ENCODE results near the gene CDH13.

CDH13 gene

GRCh38 chr16:83021045-83021444, 394.3 kb downstream of the CDH13 start:
- Histone ChIP-seq H3K4ac (ENCODE audit: low read depth in 1 of 2, low read length in 2 of 2) (no peak overlapping the region), H2AK5ac (ENCODE audit: low read length, severe bottlenecking) (no peak overlapping the region), H3K79me1 (replicated peaks; ENCODE audit: low read length, poor library complexity, severe bottlenecking) (peaks cover 1% of the 10 kb centered on the region), H2BK15ac (ENCODE audit: low read depth, poor library complexity, severe bottlenecking) (no peak overlapping the region), H3K9ac (ENCODE audit: low read length) (no peak overlapping the region), H3K4me3 (ENCODE audit: insufficient read depth in 1 of 2, low read depth in 1 of 2, low read length in 2 of 2) (no peak overlapping the region), H3K4me1 (ENCODE audit: control insufficient read depth, insufficient read depth, low read depth, low read length) (no peaks in the 10 kb centered on the region), H2AFZ (ENCODE audit: low read depth, low read length) (no peak overlapping the region), H2BK12ac (ENCODE audit: low read length in 2 of 2) (no peak overlapping the region), H3K14ac (ENCODE audit: low read length in 2 of 2) (no peak overlapping the region), H4K91ac (ENCODE audit: low read length) (no peak overlapping the region), H4K8ac (ENCODE audit: low read length) (no peak overlapping the region), H3K27me3 (ENCODE audit: control insufficient read depth in 1 of 2, insufficient read depth in 1 of 2, low read length in 2 of 2) (no peaks in the 10 kb centered on the region), H3K18ac (ENCODE audit: low read depth in 1 of 2, low read length in 2 of 2) (no peak overlapping the region), H3K36me3 (ENCODE audit: control insufficient read depth in 1 of 2, insufficient read depth in 2 of 2, low read depth in 1 of 2, low read length in 2 of 2) (no peaks in the 10 kb centered on the region), H2BK120ac (ENCODE audit: low read depth, low read length) (no peak overlapping the region), H3K23ac (ENCODE audit: low read length in 2 of 2) (no peak overlapping the region), H3K27ac (ENCODE audit: low read length, poor library complexity, severe bottlenecking) (no peak overlapping the region), H3K4me2 (ENCODE audit: low read length, poor library complexity, severe bottlenecking) (no peak overlapping the region), H3K9me3 (ENCODE audit: control insufficient read depth, low read length) (no peaks in the 10 kb centered on the region), H2BK5ac (ENCODE audit: low read depth, low read length, poor library complexity, severe bottlenecking) (no peak overlapping the region)
- DNase-seq, result no peak
- 95% methylated on average over 4 of the region's 6 CpGs for WGBS

DNA sequence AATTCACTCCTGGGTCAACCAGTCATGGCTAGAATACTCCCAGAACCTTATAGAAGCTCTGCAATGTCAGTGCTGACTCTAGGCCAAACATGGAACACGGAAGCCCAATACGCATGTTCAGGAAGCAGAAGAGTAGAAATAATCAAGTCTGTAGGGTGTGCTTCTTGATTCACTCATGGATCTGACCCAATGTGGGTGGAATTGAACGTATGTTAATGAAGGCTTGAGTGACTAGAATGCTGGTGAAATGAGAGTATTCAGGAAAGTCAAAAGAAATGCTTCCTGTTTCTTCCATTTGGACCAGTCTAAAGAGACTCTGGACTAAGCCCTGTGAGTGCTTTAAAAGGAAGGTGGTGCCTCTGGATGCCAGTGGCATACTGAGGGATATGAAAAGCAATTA, 395.0 kb downstream of the CDH13 start:
- 94% methylated on average over 3 of the region's 3 CpGs for WGBS
- Histone ChIP-seq H2BK12ac (ENCODE audit: low read length in 2 of 2) (no peak overlapping the region), H2BK120ac (ENCODE audit: low read depth, low read length) (no peak overlapping the region), H3K4me1 (ENCODE audit: control insufficient read depth, insufficient read depth, low read depth, low read length) (no peaks in the 10 kb centered on the region), H2BK5ac (ENCODE audit: low read depth, low read length, poor library complexity, severe bottlenecking) (no peak overlapping the region), H3K18ac (ENCODE audit: low read depth in 1 of 2, low read length in 2 of 2) (no peak overlapping the region), H2AFZ (ENCODE audit: low read depth, low read length) (no peak overlapping the region), H3K4ac (ENCODE audit: low read depth in 1 of 2, low read length in 2 of 2) (no peak overlapping the region), H4K91ac (ENCODE audit: low read length) (no peak overlapping the region), H3K4me2 (ENCODE audit: low read length, poor library complexity, severe bottlenecking) (no peak overlapping the region), H3K79me1 (replicated peaks; ENCODE audit: low read length, poor library complexity, severe bottlenecking) (peaks cover 1% of the 10 kb centered on the region), H3K14ac (ENCODE audit: low read length in 2 of 2) (no peak overlapping the region), H4K8ac (ENCODE audit: low read length) (no peak overlapping the region), H3K27me3 (ENCODE audit: control insufficient read depth in 1 of 2, insufficient read depth in 1 of 2, low read length in 2 of 2) (no peaks in the 10 kb centered on the region), H3K36me3 (ENCODE audit: control insufficient read depth in 1 of 2, insufficient read depth in 2 of 2, low read depth in 1 of 2, low read length in 2 of 2) (no peaks in the 10 kb centered on the region), H3K9ac (ENCODE audit: low read length) (no peak overlapping the region), H3K9me3 (ENCODE audit: control insufficient read depth, low read length) (no peaks in the 10 kb centered on the region), H3K27ac (ENCODE audit: low read length, poor library complexity, severe bottlenecking) (no peak overlapping the region), H2BK15ac (ENCODE audit: low read depth, poor library complexity, severe bottlenecking) (no peak overlapping the region), H3K23ac (ENCODE audit: low read length in 2 of 2) (no peak overlapping the region), H2AK5ac (ENCODE audit: low read length, severe bottlenecking) (no peak overlapping the region), H3K4me3 (ENCODE audit: insufficient read depth in 1 of 2, low read depth in 1 of 2, low read length in 2 of 2) (no peak overlapping the region)
- DNase-seq, result no peak

DNA sequence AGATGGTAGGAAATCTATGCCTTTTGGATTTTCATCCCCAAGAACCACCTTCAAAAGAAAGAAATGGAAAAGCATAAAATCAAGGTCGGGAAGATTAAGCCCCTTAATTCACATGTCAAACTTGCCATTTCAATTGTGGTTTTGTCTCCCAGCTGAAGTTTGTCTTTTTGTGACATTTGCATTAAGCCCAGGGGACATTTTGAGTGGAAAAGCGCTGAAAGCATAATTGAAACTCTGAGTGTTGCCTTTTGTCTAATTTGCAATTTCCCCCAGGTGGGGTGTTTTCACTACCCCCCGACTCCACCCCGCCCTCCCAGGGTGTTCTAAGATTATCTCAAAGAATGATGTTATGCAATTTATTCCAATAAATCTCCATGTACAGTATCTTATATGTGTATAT, 396.2 kb downstream of the CDH13 start:
- WGBS, result 100% methylated on average over 1 of the region's 4 CpGs
- Histone ChIP-seq H2BK120ac (ENCODE audit: low read depth, low read length) (no peak overlapping the region), H3K9ac (ENCODE audit: low read length) (no peak overlapping the region), H3K23ac (ENCODE audit: low read length in 2 of 2) (no peak overlapping the region), H2BK5ac (ENCODE audit: low read depth, low read length, poor library complexity, severe bottlenecking) (no peak overlapping the region), H3K4me3 (ENCODE audit: insufficient read depth in 1 of 2, low read depth in 1 of 2, low read length in 2 of 2) (no peak overlapping the region), H3K4me1 (ENCODE audit: control insufficient read depth, insufficient read depth, low read depth, low read length) (no peaks in the 10 kb centered on the region), H2BK15ac (ENCODE audit: low read depth, poor library complexity, severe bottlenecking) (no peak overlapping the region), H2BK12ac (ENCODE audit: low read length in 2 of 2) (no peak overlapping the region), H4K8ac (ENCODE audit: low read length) (no peak overlapping the region), H3K4ac (ENCODE audit: low read depth in 1 of 2, low read length in 2 of 2) (no peak overlapping the region), H3K9me3 (ENCODE audit: control insufficient read depth, low read length) (no peaks in the 10 kb centered on the region), H3K79me1 (replicated peaks; ENCODE audit: low read length, poor library complexity, severe bottlenecking) (peaks cover 1% of the 10 kb centered on the region), H2AK5ac (ENCODE audit: low read length, severe bottlenecking) (no peak overlapping the region), H2AFZ (ENCODE audit: low read depth, low read length) (no peak overlapping the region), H3K27me3 (ENCODE audit: control insufficient read depth in 1 of 2, insufficient read depth in 1 of 2, low read length in 2 of 2) (no peaks in the 10 kb centered on the region), H3K18ac (ENCODE audit: low read depth in 1 of 2, low read length in 2 of 2) (no peak overlapping the region), H3K14ac (ENCODE audit: low read length in 2 of 2) (no peak overlapping the region), H3K27ac (ENCODE audit: low read length, poor library complexity, severe bottlenecking) (no peak overlapping the region), H4K91ac (ENCODE audit: low read length) (no peak overlapping the region), H3K36me3 (ENCODE audit: control insufficient read depth in 1 of 2, insufficient read depth in 2 of 2, low read depth in 1 of 2, low read length in 2 of 2) (no peaks in the 10 kb centered on the region), H3K4me2 (ENCODE audit: low read length, poor library complexity, severe bottlenecking) (no peak overlapping the region)
- DNase-seq, result no peak

GRCh38 chr16:83023640-83024039, 396.9 kb downstream of the CDH13 start:
- H2BK120ac ChIP-seq (ENCODE audit: low read depth, low read length), result no peak overlapping the region
- H4K8ac ChIP-seq (ENCODE audit: low read length), result no peak overlapping the region
- no peak overlapping the region for H2AFZ ChIP-seq (ENCODE audit: low read depth, low read length)
- H3K23ac ChIP-seq (ENCODE audit: low read length in 2 of 2), result no peak overlapping the region
- 41% methylated on average over 1 of the region's 1 CpG for WGBS
- no peaks in the 10 kb centered on the region for H3K9me3 ChIP-seq (ENCODE audit: control insufficient read depth, low read length)
- no peak for DNase-seq
- H3K27ac ChIP-seq (ENCODE audit: low read length, poor library complexity, severe bottlenecking), result no peak overlapping the region
- no peaks in the 10 kb centered on the region for H3K4me1 ChIP-seq (ENCODE audit: control insufficient read depth, insufficient read depth, low read depth, low read length)
- H3K4me3 ChIP-seq (ENCODE audit: insufficient read depth in 1 of 2, low read depth in 1 of 2, low read length in 2 of 2), result no peak overlapping the region
- H2AK5ac ChIP-seq (ENCODE audit: low read length, severe bottlenecking), result no peak overlapping the region
- no peak overlapping the region for H3K14ac ChIP-seq (ENCODE audit: low read length in 2 of 2)
- H2BK12ac ChIP-seq (ENCODE audit: low read length in 2 of 2), result no peak overlapping the region
- no peak overlapping the region for H3K4ac ChIP-seq (ENCODE audit: low read depth in 1 of 2, low read length in 2 of 2)
- no peak overlapping the region for H2BK15ac ChIP-seq (ENCODE audit: low read depth, poor library complexity, severe bottlenecking)
- no peaks in the 10 kb centered on the region for H3K36me3 ChIP-seq (ENCODE audit: control insufficient read depth in 1 of 2, insufficient read depth in 2 of 2, low read depth in 1 of 2, low read length in 2 of 2)
- no peak overlapping the region for H3K4me2 ChIP-seq (ENCODE audit: low read length, poor library complexity, severe bottlenecking)
- peaks cover 1% of the 10 kb centered on the region for H3K79me1 ChIP-seq (replicated peaks; ENCODE audit: low read length, poor library complexity, severe bottlenecking)
- no peak overlapping the region for H3K18ac ChIP-seq (ENCODE audit: low read depth in 1 of 2, low read length in 2 of 2)
- no peak overlapping the region for H4K91ac ChIP-seq (ENCODE audit: low read length)
- no peak overlapping the region for H2BK5ac ChIP-seq (ENCODE audit: low read depth, low read length, poor library complexity, severe bottlenecking)
- H3K9ac ChIP-seq (ENCODE audit: low read length), result no peak overlapping the region
- no peaks in the 10 kb centered on the region for H3K27me3 ChIP-seq (ENCODE audit: control insufficient read depth in 1 of 2, insufficient read depth in 1 of 2, low read length in 2 of 2)
